GM15510 (cell line): ENCODE results near the gene BRD7.

Experiments
- POLR2A ChIP-seq: IDR thresholded peaks from 3 replicates; pipeline ENCODE4 v1.6.1; 2011; ENCODE audit warnings: borderline replicate concordance; ENCODE audit not compliant: insufficient read length; ENCODE audit errors: extremely low read depth

BRD7 gene

DNA sequence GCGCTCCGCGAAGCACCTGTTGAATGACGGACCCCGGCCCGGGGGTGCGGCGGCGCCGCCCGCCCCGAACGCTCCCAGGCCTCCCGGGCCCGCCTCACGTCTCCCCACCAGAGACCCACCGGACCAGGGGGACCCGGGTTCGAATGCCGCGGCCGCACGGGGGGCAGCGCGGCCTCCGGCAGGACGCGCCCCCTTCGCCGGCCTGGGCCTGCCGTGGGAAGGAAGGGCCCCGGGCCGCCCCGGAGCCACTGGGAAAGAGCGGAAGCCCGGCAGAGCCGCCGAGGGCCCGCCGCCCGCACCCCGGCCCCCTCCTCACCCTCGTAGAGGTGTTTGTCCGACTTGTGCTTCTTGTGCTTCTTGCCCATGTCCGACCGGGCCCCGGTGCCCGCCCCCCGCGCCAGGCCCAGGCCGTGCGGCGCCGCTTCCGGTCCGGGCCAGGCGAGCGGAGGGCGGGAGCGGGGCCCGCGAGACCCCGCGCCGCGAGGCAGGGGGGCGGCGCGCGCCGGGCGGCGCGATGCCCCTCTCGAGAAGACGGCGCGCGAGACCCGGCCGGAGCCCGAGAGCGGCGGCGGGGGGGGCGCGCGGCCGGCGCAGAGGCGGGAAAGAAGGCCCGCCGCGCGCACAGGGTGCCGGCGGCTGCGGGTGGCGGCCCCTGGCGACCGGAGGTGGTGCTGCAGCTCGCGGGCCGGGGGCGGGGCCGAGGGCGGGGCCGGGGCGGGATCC, at the start of gene BRD7:
Gene BRD7, minus strand, starts transcription at position 579 of the 723 bp plus-strand sequence. Its CDS starts 214 bp downstream, at position 365.
- TF ChIP-seq POLR2A = peak; percentile 55

DNA sequence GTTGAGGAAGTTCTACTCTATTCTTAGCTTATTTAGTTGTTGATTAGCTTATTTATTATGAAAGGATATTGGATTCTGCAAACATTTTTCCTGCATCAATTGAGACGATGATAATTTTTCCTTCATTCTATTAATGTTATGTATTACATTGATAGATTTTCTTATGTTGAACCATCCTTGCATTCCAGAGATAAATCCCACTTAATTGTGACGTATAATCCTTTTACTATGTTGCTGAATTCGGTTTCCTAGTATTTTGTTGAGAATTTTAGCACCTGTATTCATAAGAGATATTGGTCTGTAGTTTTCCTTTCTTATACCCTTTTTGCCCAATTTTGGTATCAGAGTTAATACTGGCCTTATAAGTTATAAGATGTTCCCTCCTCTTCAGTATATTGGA, 47.6 kb upstream of the BRD7 start:
- no peak for TF ChIP-seq POLR2A

DNA sequence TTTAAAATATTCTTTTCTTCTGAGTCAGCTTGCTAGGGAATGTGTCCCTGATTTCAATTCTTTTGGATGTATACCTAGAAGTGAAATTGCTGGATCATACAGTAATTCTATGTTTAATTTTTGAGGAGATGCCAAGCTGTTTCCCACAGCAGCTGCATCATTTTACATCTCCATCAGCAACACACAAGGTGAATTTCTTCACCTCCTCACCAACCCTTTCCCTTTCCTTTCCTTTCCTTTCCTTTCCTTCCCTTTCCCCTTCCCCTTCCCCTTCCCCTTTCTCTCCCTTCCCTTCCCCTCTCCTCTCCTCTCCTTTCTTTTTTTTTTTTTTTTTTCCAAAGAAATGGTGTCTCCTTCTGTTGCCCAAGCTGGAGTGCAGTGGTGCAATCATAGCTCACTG, 45.4 kb upstream of the BRD7 start:
- TF ChIP-seq POLR2A = no peak

DNA sequence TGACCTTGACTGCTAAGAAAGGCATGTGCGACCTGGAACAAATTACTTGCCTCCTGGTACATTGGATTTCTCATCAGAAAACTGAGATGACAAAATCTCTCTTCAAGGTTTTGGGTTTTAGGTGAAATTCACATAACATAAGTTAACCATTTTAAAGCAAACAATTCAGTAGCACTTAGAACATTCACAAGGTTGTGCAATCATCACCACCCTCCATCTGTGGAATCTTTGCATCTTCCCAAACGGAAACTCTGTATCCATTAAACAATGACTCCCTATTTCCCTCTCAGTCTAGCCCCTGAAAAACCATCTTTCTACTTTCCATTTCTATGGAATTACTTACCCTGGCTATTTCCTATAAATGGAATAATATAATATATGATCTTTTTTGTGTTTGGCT, 42.2 kb upstream of the BRD7 start:
- TF ChIP-seq POLR2A = no peak

DNA sequence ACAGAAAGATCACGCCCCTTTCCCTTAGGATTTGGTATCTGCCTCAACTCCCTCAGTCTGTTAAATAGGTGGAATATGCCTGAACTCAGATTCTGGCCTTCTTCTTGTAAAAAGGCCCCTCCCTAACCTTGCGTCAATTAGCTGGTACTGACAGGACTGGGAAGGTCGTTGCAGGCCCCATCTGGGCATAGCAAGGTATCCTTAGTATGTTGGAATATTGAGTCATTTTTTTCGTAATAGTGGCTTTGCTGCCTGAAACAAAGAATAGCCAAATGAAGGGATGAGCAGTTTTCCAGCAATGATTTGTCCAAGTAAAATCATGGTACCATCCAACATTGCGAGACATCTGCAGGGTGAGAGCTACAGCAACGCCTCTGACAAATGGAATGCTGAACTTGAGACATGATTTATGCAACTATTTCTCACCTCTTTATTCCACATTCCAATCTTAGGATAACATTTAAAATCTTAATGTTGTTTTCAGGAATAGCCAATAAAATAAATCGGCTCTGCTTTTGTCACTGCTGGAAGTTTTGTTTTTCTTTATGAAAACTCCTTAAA, 39.3 kb upstream of the BRD7 start:
- TF ChIP-seq POLR2A = no peak

DNA sequence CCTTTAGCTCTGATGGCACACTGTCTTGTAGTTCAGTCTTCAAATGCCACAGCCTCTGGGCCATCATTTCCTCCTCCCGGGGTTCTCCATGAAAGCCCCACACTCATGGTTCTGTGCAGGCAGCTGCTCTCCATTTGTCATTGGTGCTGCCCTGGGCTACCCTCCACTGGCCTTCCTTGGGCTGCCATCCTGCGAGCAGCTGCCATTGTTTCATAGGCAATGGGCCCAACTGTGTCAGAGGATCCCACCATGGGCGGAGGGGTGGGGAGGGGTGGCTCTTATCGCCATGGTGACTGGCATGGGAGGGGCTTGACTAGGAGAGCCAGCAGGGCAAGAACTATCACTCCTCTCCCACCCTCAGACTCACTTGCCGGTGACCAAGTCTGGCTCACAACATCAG, 38.6 kb upstream of the BRD7 start:
- no peak for TF ChIP-seq POLR2A

DNA sequence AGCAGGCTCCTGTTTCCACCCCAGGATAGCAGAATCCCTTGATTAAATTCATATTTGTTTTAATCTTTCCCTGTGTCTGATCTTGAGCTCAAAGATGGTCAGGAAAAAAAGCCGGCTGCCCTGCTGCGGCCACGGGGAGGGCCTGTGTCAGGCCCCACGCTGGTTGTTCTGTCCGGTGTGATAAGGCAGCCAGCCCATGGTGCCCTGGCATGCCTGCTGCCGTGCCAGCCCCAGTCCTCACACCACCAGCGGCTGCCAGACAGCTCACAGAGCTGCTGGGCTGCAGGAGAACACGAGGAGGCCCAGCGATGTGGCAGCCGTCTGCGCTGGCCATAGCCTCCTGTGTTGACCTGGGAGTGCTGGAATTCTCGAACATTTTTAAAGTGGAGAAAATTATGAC, 34.7 kb upstream of the BRD7 start:
- TF ChIP-seq POLR2A = no peak

DNA sequence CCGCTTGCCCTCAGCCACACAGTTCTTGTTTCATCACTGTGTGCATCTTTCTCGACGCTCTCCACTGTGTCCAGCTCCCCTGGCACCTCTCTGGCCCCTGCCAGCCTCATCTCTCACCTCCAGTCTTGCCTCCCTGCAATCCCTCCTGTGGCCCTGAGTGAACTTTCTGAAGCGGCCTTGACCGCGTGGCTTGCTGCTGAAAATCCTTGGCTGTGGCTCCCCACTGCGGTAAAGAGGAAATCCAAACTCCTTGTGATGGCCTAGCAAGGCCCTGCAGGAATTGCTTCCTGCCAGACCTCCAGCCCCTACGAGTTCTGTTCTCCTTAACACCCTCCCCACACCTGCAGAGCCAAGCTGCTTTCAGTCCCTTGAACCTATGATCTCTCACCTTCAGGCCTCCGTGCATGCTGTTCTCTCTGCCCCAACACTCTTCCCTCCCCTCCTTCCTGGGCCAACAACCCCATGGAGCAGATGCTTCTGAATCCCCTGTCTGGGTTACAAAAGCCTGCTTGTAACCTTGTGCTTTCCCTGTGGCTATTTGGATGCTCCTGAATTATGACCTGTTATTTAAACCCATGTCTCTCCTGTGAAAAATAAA, 33.6 kb upstream of the BRD7 start:
- TF ChIP-seq POLR2A = no peak

DNA sequence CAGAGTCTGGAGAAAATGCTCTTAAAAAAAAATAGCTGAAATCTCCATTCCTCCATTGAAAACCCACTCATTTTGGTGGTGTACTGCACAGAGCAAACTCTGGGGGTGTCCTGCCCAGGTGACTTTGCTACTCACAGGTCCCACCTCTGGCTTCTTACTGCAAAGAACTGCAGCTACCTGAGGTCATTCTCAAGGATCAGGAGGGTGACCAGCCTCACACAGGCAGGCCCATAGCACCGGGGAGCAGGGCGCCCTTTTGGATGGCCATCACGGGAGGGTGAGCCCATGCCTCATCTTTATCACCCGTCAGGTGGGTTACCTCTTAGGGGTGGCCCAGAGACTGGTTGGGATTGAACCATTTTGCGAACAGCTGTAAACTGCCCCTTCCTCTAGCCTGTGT, 32.6 kb upstream of the BRD7 start:
- no peak for TF ChIP-seq POLR2A

DNA sequence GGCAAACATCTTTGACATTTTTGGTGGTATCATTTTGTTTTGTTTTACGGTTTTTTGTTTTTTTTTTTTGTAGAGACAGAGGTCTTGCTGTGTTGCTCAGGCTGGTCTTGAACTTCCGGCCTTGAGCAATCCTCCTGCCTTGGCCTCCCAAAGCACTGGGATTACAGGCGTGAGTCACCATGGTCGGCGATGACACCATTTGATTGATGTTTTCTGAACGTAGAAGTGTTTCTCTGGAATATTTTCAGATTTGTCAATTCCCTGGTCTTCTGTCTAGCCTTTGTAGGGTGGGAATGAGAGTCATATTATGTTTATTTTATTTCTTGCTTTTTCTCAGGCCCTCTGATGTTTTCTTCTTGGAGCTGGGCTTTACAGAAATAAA, 32.2 kb upstream of the BRD7 start:
- no peak for TF ChIP-seq POLR2A

DNA sequence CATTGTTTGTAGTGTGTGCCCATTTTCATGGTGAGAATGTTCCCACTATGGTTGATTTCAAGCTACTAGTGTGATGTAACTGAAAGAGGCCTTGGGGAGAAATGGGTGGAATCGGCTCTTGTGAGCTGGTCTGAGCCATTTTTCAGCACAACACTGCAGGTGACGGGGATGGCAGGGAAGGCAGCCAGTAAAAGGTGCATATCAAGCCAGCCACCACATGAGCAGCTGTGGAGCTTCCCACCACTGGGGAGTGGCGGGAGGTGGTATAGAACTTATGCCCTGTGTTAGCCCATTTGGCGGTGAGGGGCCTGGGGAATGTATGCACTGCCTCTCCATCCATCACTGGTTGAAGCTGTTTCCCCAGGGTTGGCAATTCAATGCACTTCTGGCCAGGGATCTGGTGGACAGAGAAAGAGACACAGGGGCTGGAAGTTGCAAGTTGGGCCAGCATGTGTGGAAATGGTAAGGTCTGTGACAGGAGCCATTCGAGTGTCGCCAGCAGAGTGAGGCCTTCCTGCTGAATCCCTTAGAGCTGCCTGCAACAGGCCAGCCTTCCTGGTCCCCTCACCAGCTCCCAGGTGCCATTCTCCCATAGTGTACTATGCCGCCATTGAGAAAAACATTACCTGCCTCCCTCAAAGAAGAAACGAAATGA, 31.7 kb upstream of the BRD7 start:
- TF ChIP-seq POLR2A = no peak

DNA sequence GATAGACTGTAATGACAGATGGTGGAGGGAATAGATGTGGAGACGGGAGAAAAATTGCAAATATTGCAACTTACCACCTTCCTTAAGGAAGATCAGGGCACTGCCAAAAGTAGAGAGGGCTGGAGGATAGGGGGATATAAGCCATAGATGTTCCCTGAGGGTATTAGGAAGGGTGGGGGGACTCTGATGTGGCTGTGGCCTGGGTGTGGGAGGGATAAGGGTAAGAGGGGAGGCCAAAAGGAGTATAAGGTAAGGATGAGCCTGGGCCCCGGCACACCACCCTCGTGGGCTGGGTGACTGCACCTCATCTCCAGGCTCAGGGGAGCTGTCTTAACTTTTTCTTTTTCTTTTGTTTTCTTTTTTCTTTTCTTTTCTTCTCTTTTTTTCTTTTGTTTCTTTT, 30.6 kb upstream of the BRD7 start:
- TF ChIP-seq POLR2A = no peak

DNA sequence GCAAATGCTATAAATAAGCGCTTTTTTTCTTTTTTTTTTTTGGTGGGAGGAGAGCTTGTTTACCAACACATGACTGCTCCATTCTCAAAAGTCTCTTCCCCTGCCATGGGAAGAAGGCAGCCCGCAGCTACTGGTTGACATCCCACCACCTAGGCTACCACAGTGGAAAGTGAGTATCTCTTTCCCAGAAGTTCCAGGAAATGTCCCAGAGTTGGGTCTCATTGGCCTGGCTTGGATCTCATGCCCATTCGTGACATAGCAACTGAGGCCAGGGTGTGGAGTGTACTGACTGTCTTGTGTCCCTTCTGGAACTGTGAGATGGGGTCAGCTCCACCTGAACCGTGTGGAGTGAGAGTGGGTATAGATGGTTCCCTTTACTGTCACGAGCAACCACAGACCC, 29.5 kb upstream of the BRD7 start:
- TF ChIP-seq POLR2A = no peak

DNA sequence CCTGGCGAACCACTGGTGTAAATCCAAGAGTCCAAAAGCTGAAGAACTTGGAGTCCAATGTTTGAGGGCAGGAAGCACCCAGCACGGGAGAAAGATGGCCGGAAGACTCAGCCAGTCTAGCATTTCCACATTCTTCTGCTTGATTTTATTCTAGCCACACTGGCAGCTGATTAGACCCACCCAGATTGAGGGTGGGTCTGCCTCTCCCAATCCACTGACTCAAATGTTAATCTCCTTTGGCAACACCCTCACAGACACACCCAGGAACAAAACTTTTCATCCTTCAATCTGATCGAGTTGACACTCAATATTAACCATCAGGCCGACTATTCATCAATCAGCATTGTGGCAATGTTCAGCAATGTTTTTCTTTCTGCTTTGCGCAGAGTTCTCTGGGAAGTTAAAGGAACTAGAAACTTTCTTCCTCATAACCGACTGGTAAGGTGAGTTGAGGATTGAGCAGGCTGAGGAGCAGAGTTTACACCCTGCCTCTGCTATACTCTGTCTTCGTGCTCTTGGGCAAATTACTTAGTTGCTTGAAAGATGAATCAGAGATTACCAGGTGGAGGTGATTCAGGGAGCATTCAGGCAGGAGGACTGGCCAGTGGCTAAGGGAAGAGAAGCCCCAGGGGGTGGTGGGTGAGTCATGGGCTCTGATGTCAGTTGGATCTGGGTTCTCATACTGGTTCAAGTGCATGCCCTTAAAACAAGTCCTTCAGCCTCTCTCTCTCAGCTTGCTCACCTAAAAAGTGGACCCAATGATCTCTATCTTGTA, 28.2 kb upstream of the BRD7 start:
- TF ChIP-seq POLR2A = no peak
